Sciatic nerve (tissue), 2 donors: Measurements from ENCODE around the gene MLANA. TPM values are rescaled to one million over a fixed set of nuclear protein-coding genes. Genes with fewer than 3 reads are reported as not detected.
A peak's percentile ranks its signal among the peaks of the same experiment; 100 is the strongest.

Experiments
- ATAC-seq: fragments of 200-7000 bp; cut with Tn5 transposase; one replicate; pipeline ENCODE4 v1.9.1; 2020; ENCODE audit warnings: mild to moderate bottlenecking, moderate library complexity
- DNase-seq: peaks from one replicate; pipeline ENCODE4 v3.0.0-alpha.2; 2020; ENCODE audit warnings: low spot score
- intact Hi-C: fragments of 100-400 bp; cut with DNase I; formaldehyde crosslinking; loops from one replicate; pipeline ENCODE4 v1.14.2; 2022
- total RNA-seq: library from RNA; stranded (reverse); fragmentation: NEBNext Ultra II Directional; extraction: Animal tissue kit (Norgen Biotek cat#: 25700); gene quantifications from one replicate; pipeline ENCODE4 v1.2.1, GENCODE V29; 2021
- donor health status: DM: no; HTN: no; CAD: no.
- donor health status: DM: no; HTN: no; CAD: no.

Gene MLANA
- total RNA-seq: not detected

GRCh38 chr9:5890641-5891040 lies at the start of gene MLANA:
MLANA (plus strand) TSS chr9:5890889; CDS start chr9:5892475, 1,586 bp downstream.
- DNase-seq (no peak), ATAC-seq (no peak)
- intact Hi-C loops: no loop called here

- DNase-seq (no peak), ATAC-seq (no peak)
- intact Hi-C loops: no loop called here
These were observed 48.7 kb upstream of the MLANA start for GRCh38 chr9:5841771-5842573.

- ATAC-seq: peak; percentile 61
- DNase-seq: no peak
- intact Hi-C loops: no loop called here
These were observed 47.5 kb upstream of the MLANA start for GRCh38 chr9:5842929-5843793.

- DNase-seq (no peak), ATAC-seq (peak; percentile 88)
- intact Hi-C loops: no loop called here
These were observed 46.8 kb upstream of the MLANA start for GRCh38 chr9:5843794-5844471.

- ATAC-seq (no peak), DNase-seq (no peak)
- intact Hi-C loops: no loop called here
These were observed 45.5 kb upstream of the MLANA start for GRCh38 chr9:5845157-5845531.

- ATAC-seq (no peak), DNase-seq (no peak)
- intact Hi-C loops: no loop called here
These were observed 44.6 kb upstream of the MLANA start for GRCh38 chr9:5846096-5846495.

GRCh38 chr9:5846501-5846921 lies 44.2 kb upstream of the MLANA start:
- ATAC-seq: no peak
- intact Hi-C loops: no loop called here
- DNase-seq: no peak

- ATAC-seq: no peak
- intact Hi-C loops: no loop called here
These were observed 42.3 kb upstream of the MLANA start for GRCh38 chr9:5848372-5848882.

GRCh38 chr9:5850724-5851122 lies 40.0 kb upstream of the MLANA start:
- DNase-seq: no peak
- no peak for ATAC-seq
- intact Hi-C loops: no loop called here

More at GRCh38 chr9:5848372-5848882, 42.3 kb upstream of the MLANA start:
- DNase-seq: no peak

- DNase-seq: no peak
- ATAC-seq: no peak
- intact Hi-C loops: no loop called here
These were observed 39.2 kb upstream of the MLANA start for GRCh38 chr9:5851445-5851844.

GRCh38 chr9:5852987-5853386 lies 37.7 kb upstream of the MLANA start:
- ATAC-seq: no peak
- no peak for DNase-seq
- intact Hi-C loops: no loop called here

- ATAC-seq (no peak), DNase-seq (no peak)
- intact Hi-C loops: no loop called here
These were observed 37.1 kb upstream of the MLANA start for GRCh38 chr9:5853617-5854016.

- intact Hi-C loops: no loop called here
- DNase-seq (no peak), ATAC-seq (no peak)
These were observed 36.5 kb upstream of the MLANA start for GRCh38 chr9:5854063-5854790.

GRCh38 chr9:5857928-5858327 lies 32.8 kb upstream of the MLANA start:
- intact Hi-C loops: no loop called here
- ATAC-seq: no peak
- no peak for DNase-seq

- intact Hi-C loops: no loop called here
- ATAC-seq (no peak), DNase-seq (no peak)
These were observed 31.9 kb upstream of the MLANA start for GRCh38 chr9:5858833-5859232.

- DNase-seq (no peak), ATAC-seq (no peak)
- intact Hi-C loops: no loop called here
These were observed 27.5 kb upstream of the MLANA start for GRCh38 chr9:5863092-5863746.

GRCh38 chr9:5864446-5864845 lies 26.2 kb upstream of the MLANA start:
- no peak for ATAC-seq
- DNase-seq: no peak
- intact Hi-C loops: no loop called here

- ATAC-seq: no peak
- no peak for DNase-seq
- intact Hi-C loops: no loop called here
These were observed 24.4 kb upstream of the MLANA start for GRCh38 chr9:5866272-5866671.
